ENCODE results near the gene GATAD2B.

Gene GATAD2B

DNA sequence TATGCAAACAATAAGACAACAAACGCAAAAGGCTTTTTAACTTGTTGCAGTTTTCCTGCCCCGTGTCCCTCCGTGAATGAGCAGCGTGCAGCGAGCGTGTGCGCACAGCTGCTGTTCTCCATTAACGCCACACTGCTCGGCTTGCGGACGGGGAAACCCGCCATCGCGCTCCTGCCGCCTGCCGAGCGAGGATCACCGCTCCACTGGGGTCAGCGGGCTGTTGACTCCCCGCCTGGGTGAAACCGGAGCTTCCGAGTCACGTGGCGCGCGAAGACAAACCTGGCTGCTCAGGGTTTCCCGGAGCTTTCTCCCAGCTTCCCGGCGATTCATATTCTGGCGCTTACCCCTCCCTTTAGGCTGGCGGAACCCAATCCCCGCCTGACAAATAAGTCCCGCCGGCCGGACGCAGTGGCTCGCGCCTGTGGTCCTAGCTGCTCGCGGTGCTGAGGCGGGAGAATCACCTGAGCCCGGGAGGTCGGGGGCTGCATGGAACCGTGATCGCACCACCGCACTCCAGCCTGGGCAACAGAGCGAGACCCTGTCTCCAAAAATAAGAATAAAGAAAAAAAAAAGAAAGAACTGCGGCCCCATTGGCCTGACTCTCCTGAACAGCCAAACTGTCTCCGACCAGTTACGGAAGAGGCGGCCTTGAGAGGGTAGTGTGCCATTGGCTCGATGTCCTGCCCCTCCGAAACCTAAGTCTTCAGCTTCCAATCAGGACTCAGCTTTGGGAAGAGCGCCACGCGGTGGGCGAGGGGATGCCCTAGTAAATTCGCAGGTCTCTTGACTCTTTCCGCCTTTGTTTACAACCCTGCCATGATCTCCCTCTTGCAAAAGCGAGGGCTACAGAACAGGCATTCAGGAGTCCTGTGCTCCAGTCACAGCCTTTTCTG, 44.6 kb upstream of the GATAD2B start, which contains the start of gene CREB3L4 (continued):
- TF ChIP-seq, protein P1, sequence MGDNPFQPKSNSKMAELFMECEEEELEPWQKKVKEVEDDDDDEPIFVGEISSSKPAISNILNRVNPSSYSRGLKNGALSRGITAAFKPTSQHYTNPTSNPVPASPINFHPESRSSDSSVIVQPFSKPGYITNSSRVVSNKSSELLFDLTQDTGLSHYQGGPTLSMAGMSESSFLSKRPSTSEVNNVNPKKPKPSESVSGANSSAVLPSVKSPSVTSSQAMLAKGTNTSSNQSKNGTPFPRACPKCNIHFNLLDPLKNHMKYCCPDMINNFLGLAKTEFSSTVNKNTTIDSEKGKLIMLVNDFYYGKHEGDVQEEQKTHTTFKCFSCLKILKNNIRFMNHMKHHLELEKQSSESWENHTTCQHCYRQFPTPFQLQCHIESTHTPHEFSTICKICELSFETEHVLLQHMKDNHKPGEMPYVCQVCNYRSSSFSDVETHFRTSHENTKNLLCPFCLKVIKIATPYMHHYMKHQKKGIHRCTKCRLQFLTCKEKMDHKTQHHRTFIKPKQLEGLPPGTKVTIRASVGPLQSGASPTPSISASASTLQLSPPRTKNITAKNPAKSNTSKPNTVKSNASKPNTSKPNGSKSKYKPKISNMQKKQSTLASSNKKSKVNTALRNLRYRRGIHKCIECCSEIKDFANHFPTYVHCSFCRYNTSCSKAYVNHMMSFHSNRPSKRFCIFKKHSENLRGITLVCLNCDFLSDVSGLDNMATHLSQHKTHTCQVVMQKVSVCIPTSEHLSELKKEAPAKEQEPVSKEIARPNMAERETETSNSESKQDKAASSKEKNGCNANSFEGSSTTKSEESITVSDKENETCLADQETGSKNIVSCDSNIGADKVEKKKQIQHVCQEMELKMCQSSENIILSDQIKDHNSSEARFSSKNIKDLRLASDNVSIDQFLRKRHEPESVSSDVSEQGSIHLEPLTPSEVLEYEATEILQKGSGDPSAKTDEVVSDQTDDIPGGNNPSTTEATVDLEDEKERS (tag by site-specific recombination; IDR thresholded peaks at IDR 0.05) = 0 out of 2 replicates have a peak, but pooled peaks have one; percentile 8
- TF ChIP-seq ZNF169 (tag by site-specific recombination; IDR thresholded peaks at IDR 0.05) (no peak), ZBTB20 (tag by site-specific recombination; IDR thresholded peaks at IDR 0.05) (peak; percentile 96), ZNF843 (tag by site-specific recombination; IDR thresholded peaks at IDR 0.05) (peak; percentile 64; the same call in 1 of the 2 replicates), ZNF324 (tag by site-specific recombination; IDR thresholded peaks at IDR 0.05) (peak; percentile 73; the same call in 1 of the 2 replicates)
- TF ChIP-seq, protein P2, sequence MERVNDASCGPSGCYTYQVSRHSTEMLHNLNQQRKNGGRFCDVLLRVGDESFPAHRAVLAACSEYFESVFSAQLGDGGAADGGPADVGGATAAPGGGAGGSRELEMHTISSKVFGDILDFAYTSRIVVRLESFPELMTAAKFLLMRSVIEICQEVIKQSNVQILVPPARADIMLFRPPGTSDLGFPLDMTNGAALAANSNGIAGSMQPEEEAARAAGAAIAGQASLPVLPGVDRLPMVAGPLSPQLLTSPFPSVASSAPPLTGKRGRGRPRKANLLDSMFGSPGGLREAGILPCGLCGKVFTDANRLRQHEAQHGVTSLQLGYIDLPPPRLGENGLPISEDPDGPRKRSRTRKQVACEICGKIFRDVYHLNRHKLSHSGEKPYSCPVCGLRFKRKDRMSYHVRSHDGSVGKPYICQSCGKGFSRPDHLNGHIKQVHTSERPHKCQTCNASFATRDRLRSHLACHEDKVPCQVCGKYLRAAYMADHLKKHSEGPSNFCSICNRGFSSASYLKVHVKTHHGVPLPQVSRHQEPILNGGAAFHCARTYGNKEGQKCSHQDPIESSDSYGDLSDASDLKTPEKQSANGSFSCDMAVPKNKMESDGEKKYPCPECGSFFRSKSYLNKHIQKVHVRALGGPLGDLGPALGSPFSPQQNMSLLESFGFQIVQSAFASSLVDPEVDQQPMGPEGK (tag by site-specific recombination; IDR thresholded peaks at IDR 0.05) = peak; percentile 92

DNA sequence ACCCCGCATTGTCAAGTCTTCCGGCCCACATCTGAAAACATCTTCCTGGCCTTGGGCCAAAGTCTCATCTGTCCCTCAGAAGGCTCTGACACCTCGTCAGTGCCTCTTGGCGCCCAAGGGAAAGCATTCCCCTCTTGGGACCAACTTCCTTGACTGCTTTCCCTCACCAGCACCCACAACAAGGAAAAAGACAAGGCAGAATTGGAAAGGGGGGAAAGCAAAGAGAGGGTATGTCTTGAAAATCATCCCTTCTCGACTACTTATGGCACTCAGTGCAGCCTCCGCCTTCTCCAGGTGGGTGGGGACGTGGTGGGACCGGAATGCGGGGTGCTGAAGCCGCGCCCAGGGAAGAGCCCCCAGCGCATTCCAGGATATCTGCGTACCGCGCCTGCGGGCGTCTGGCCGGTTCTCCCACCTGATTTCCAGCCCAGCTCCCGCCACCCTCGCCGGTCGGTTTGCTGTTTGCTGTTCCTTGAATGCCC, 41.1 kb upstream of the GATAD2B start:
- H3K36me3 ChIP-seq (ENCODE audit: control insufficient read depth in 2 of 2, insufficient read depth in 1 of 2, low read length in 2 of 2) = peaks cover 0 to 31% of the 10 kb centered on the region in 2 experiments; a peak in 2 of 3 replicates
- H3K4me3 ChIP-seq (ENCODE audit: low read depth, low read length) = peak overlapping the region; percentile 62
- peaks cover 4% of the 10 kb centered on the region; the same call in 1 of the 2 replicates for H3K4me1 ChIP-seq (ENCODE audit: control insufficient read depth, insufficient read depth, low read length)
- CTCF ChIA-PET = interaction anchor here (0.8 to 2.2 kb wide), 4 partner anchors 17 to 167 kb away, joined by 5 to 9 read pairs (median 8); partner anchors contain the start of genes DENND4B and RAB13
- POLR2A ChIA-PET = interaction anchor here (0.6 to 3.0 kb wide), 18 partner anchors 9 to 326 kb away, joined by 3 to 58 read pairs (median 5); partner anchors contain the start of genes DENND4B, GATAD2B, INTS3 and JTB
- peak overlapping the region; percentile 66 for H3K27ac ChIP-seq (ENCODE audit: extremely low read depth, low read depth, low read length)
- no peaks in the 10 kb centered on the region for H3K9me3 ChIP-seq (ENCODE audit: control insufficient read depth, insufficient read depth, low read depth, low read length)
- no peak for TF ChIP-seq ZNF558 (tag by site-specific recombination; IDR thresholded peaks at IDR 0.05)
- TF ChIP-seq, protein P3, sequence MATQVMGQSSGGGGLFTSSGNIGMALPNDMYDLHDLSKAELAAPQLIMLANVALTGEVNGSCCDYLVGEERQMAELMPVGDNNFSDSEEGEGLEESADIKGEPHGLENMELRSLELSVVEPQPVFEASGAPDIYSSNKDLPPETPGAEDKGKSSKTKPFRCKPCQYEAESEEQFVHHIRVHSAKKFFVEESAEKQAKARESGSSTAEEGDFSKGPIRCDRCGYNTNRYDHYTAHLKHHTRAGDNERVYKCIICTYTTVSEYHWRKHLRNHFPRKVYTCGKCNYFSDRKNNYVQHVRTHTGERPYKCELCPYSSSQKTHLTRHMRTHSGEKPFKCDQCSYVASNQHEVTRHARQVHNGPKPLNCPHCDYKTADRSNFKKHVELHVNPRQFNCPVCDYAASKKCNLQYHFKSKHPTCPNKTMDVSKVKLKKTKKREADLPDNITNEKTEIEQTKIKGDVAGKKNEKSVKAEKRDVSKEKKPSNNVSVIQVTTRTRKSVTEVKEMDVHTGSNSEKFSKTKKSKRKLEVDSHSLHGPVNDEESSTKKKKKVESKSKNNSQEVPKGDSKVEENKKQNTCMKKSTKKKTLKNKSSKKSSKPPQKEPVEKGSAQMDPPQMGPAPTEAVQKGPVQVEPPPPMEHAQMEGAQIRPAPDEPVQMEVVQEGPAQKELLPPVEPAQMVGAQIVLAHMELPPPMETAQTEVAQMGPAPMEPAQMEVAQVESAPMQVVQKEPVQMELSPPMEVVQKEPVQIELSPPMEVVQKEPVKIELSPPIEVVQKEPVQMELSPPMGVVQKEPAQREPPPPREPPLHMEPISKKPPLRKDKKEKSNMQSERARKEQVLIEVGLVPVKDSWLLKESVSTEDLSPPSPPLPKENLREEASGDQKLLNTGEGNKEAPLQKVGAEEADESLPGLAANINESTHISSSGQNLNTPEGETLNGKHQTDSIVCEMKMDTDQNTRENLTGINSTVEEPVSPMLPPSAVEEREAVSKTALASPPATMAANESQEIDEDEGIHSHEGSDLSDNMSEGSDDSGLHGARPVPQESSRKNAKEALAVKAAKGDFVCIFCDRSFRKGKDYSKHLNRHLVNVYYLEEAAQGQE (tag by site-specific recombination; IDR thresholded peaks at IDR 0.05) = peak; percentile 57; the same call in 1 of the 2 replicates
- no peak for TF ChIP-seq ZNF626 (tag by site-specific recombination; IDR thresholded peaks at IDR 0.05)
- TF ChIP-seq ZNF350 (tag by site-specific recombination; IDR thresholded peaks at IDR 0.05) = no peak
- TF ChIP-seq ZNF701 (tag by site-specific recombination; IDR thresholded peaks at IDR 0.05) = no peak
- TF ChIP-seq ZNF791 (tag by site-specific recombination; IDR thresholded peaks at IDR 0.05) = no peak
- TF ChIP-seq, protein P4, sequence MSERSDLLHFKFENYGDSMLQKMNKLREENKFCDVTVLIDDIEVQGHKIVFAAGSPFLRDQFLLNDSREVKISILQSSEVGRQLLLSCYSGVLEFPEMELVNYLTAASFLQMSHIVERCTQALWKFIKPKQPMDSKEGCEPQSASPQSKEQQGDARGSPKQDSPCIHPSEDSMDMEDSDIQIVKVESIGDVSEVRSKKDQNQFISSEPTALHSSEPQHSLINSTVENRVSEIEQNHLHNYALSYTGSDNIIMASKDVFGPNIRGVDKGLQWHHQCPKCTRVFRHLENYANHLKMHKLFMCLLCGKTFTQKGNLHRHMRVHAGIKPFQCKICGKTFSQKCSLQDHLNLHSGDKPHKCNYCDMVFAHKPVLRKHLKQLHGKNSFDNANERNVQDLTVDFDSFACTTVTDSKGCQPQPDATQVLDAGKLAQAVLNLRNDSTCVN (tag by site-specific recombination; optimal IDR thresholded peaks at IDR 0.05) = no peak
- no peak for TF ChIP-seq HOXC10 (CRISPR knock-in tag; IDR thresholded peaks at IDR 0.05)
- peak; percentile 76 for TF ChIP-seq GLIS2 (tag by site-specific recombination; IDR thresholded peaks at IDR 0.05)
- TF ChIP-seq, protein P5, sequence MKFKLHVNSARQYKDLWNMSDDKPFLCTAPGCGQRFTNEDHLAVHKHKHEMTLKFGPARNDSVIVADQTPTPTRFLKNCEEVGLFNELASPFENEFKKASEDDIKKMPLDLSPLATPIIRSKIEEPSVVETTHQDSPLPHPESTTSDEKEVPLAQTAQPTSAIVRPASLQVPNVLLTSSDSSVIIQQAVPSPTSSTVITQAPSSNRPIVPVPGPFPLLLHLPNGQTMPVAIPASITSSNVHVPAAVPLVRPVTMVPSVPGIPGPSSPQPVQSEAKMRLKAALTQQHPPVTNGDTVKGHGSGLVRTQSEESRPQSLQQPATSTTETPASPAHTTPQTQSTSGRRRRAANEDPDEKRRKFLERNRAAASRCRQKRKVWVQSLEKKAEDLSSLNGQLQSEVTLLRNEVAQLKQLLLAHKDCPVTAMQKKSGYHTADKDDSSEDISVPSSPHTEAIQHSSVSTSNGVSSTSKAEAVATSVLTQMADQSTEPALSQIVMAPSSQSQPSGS (tag by site-specific recombination; IDR thresholded peaks at IDR 0.05; ENCODE audit: low read depth) = no peak
- TF ChIP-seq, protein P6, sequence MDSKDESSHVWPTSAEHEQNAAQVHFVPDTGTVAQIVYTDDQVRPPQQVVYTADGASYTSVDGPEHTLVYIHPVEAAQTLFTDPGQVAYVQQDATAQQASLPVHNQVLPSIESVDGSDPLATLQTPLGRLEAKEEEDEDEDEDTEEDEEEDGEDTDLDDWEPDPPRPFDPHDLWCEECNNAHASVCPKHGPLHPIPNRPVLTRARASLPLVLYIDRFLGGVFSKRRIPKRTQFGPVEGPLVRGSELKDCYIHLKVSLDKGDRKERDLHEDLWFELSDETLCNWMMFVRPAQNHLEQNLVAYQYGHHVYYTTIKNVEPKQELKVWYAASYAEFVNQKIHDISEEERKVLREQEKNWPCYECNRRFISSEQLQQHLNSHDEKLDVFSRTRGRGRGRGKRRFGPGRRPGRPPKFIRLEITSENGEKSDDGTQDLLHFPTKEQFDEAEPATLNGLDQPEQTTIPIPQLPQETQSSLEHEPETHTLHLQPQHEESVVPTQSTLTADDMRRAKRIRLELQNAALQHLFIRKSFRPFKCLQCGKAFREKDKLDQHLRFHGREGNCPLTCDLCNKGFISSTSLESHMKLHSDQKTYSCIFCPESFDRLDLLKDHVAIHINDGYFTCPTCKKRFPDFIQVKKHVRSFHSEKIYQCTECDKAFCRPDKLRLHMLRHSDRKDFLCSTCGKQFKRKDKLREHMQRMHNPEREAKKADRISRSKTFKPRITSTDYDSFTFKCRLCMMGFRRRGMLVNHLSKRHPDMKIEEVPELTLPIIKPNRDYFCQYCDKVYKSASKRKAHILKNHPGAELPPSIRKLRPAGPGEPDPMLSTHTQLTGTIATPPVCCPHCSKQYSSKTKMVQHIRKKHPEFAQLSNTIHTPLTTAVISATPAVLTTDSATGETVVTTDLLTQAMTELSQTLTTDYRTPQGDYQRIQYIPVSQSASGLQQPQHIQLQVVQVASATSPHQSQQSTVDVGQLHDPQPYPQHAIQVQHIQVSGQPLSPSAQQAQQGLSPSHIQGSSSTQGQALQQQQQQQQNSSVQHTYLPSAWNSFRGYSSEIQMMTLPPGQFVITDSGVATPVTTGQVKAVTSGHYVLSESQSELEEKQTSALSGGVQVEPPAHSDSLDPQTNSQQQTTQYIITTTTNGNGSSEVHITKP (tag by site-specific recombination; IDR thresholded peaks at IDR 0.05) = no peak
- no peak for TF ChIP-seq ZNF658 (tag by site-specific recombination; IDR thresholded peaks at IDR 0.05)
